Brain microvascular endothelial cell (primary cell): ENCODE measurements around the gene ACRBP.
A peak's percentile ranks its signal among the peaks of the same experiment; 100 is the strongest.

ENCODE experiments used
- DNase-seq: peaks from one replicate; pipeline ENCODE4 v3.0.0-alpha.2; 2020
- H3K27ac ChIP-seq: fragments of 250-450 bp; sonication (Bioruptor Pico); 2 replicates; pipeline ENCODE4 v1.5.1; 2020; ENCODE audit warnings: mild to moderate bottlenecking, moderate library complexity
- H3K27me3 ChIP-seq: fragments of 250-450 bp; sonication (Bioruptor Pico); replicated peaks from 2 replicates; pipeline ENCODE4 v1.5.1; 2020; ENCODE audit warnings: mild to moderate bottlenecking
- H3K36me3 ChIP-seq: fragments of 250-450 bp; sonication (Bioruptor Pico); replicated peaks from 2 replicates; pipeline ENCODE4 v1.5.1; 2020; ENCODE audit warnings: mild to moderate bottlenecking
- H3K4me3 ChIP-seq: 2 replicates; pipeline ENCODE4 v1.5.1; 2011; ENCODE audit warnings: low read depth, mild to moderate bottlenecking, control low read depth, low read length, moderate library complexity
- in situ Hi-C: cut with HindIII; loops from 2 replicates; pipeline ENCODE4 v1.10.0; 2017; ENCODE audit warnings: low sequenced_read_pairs, low pct_ligation_motif_present
- TF ChIP-seq, protein P1 (sequence below): IDR thresholded peaks from 2 replicates; pipeline ENCODE4 v1.5.1; 2011; ENCODE audit warnings: low read depth, mild to moderate bottlenecking, moderate library complexity, low read length, control low read depth, inconsistent platforms; ENCODE audit errors: missing control alignments

ACRBP gene

DNA sequence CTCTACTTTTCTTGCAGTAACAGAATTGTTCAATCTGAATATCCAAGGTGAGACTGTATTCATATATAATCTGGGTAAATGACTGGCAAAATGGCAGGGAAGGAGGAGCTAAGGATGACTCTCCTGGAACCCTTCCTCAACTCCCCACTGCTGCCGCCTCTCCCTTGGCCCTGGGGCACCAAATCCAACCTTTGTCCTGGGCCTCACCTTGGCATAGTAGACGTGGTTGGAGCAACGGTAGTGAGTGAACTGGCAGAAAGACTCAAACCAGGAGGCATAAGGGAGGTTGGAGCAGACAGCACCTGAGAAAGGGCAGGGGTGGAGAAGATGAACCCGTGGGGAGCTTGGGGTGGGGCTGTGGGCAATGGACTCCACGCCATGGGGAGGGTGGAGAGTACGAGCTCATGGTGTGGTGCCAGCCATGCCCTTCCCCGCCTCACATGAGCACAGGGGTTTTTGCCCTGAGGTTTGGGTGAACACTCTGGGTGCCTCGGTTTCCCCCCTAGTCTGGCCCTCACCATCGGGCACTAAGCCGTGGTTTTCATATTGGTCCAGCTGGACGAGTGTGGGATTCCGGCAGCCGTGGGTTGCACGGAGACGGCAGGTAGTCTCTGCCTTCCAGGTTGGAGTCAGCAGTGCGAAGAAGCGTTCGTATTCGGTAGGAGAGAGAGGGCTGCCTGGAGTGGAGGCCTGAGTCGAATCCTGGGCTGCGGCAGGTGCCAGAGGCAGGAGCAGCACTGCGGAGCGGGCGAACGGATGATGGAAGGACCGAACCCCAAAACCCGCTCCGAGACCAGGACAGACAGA lies 753 bp downstream of the ACRBP start:
- DNase-seq, result no peak
- peak overlapping the region; percentile 43 for H3K4me3 ChIP-seq
- H3K27ac ChIP-seq, result no peak overlapping the region
- TF ChIP-seq, protein P1, sequence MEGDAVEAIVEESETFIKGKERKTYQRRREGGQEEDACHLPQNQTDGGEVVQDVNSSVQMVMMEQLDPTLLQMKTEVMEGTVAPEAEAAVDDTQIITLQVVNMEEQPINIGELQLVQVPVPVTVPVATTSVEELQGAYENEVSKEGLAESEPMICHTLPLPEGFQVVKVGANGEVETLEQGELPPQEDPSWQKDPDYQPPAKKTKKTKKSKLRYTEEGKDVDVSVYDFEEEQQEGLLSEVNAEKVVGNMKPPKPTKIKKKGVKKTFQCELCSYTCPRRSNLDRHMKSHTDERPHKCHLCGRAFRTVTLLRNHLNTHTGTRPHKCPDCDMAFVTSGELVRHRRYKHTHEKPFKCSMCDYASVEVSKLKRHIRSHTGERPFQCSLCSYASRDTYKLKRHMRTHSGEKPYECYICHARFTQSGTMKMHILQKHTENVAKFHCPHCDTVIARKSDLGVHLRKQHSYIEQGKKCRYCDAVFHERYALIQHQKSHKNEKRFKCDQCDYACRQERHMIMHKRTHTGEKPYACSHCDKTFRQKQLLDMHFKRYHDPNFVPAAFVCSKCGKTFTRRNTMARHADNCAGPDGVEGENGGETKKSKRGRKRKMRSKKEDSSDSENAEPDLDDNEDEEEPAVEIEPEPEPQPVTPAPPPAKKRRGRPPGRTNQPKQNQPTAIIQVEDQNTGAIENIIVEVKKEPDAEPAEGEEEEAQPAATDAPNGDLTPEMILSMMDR, result no peak
- in situ Hi-C loops, result no loop called here
- H3K27me3 ChIP-seq, result no peaks in the 10 kb centered on the region
- H3K36me3 ChIP-seq, result peaks cover 13% of the 10 kb centered on the region

GRCh38 chr12:6644903-6645302 lies 2.3 kb downstream of the ACRBP start:
- Histone ChIP-seq H3K4me3 (no peak overlapping the region), H3K27ac (no peak overlapping the region), H3K36me3 (peaks cover 2% of the 10 kb centered on the region), H3K27me3 (no peaks in the 10 kb centered on the region)
- DNase-seq, result no peak
- TF ChIP-seq, protein P1, result peak; percentile 46
- in situ Hi-C loops, result no loop called here

DNA sequence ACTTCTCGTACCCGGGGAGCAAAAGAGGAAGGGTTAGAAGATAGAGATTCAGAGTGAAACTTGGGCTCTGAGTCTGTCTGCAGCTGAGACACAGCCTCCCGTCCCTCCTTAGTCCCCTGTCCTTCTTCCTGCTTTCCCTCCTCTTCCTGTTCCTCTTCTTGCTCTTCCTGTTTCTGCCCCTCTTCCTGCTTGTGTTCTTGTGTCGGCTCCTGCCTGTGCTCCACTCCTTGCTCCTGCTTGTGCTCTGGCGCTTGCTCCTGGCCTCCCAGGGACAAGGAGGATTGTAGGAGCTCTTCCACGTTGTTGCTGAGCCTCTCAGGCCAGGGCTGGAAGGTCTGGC lies 3.0 kb downstream of the ACRBP start:
- Histone ChIP-seq H3K27me3 (no peaks in the 10 kb centered on the region), H3K27ac (no peak overlapping the region), H3K4me3 (no peak overlapping the region), H3K36me3 (peaks cover 2% of the 10 kb centered on the region)
- TF ChIP-seq, protein P1, result no peak
- in situ Hi-C loops, result no loop called here
- DNase-seq, result no peak

DNA sequence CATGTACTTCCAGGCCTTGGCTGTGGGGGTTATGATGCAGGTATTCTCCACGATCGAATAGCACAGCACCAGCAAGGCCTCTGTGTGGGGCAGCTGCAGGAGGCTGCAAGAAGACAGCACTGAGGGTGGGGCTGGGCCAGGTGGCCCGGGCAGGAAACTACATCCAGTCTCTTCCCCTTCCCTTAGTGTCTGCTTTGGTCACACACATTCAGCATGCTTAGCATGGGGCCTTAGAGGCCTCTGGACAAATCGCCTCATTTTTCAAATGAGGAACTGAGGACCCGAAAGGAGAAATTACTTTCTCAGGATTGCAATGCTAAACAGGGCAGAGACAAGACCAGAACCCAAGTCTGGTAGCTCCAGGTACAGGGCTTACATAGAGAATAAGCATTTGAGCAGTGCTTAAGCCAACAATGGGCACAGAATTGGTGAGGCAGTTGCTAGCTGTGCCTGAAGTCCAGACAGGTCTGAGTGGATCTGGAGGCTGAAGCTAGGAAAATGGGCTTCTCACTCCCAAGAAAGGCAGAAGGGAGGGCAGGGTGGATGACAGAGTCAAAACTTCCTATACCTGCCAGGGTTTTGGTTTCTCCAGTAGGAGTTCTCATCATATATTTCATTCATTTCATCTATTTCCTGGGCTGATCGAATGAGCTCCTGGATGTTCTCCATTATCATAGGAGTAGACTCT lies 3.5 kb downstream of the ACRBP start:
- DNase-seq, result no peak
- Histone ChIP-seq H3K36me3 (peaks cover 2% of the 10 kb centered on the region), H3K4me3 (no peak overlapping the region), H3K27ac (no peak overlapping the region), H3K27me3 (no peaks in the 10 kb centered on the region)
- TF ChIP-seq, protein P1, result no peak
- in situ Hi-C loops, result no loop called here

DNA sequence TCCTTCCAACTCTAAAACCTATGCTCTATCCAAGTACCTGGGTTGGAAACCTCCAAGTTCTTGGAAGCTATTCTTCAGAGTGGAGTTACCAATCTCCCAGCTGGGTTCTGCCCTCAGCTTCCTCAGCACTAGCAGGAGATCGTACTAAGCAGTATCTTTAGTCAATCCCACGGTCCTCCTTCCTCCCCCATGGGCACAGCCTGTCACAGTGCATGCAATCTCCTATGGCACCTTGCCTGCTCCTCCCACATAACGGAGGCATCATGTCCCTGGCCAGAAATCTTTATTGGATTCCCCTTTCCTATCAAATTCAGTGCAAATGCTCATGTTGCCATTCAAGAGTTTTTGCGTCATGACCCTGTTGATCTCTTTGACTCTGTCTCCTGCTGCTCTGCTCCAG lies 6.1 kb downstream of the ACRBP start:
- no peaks in the 10 kb centered on the region for H3K36me3 ChIP-seq
- no peaks in the 10 kb centered on the region for H3K27me3 ChIP-seq
- no peak overlapping the region for H3K4me3 ChIP-seq
- DNase-seq, result no peak
- TF ChIP-seq, protein P1, result no peak
- no peak overlapping the region for H3K27ac ChIP-seq
- in situ Hi-C loops, result no loop called here
